CD14-positive monocyte (primary cell): ENCODE data around the gene LDLRAD4. TPM values are rescaled to one million over a fixed set of nuclear protein-coding genes. Genes with fewer than 3 reads are reported as not detected.

ENCODE experiments used
- DNase-seq, 3 donors: peaks; one replicate each; pipeline ENCODE4 v3.0.0-alpha.2; 2011 to 2022
- H2AFZ ChIP-seq: 2 replicates; pipeline ENCODE4 v1.6.0; 2012; ENCODE audit warnings: mild to moderate bottlenecking, low read depth, low read length, inconsistent platforms; ENCODE audit not compliant: insufficient read depth, poor library complexity, severe bottlenecking
- H3K27ac ChIP-seq, 2 donors: 1 replicate in 1 of 2; 2 replicates in 1 of 2; pipeline ENCODE4 v1.5.1; 2012 to 2013; ENCODE audit warnings: low read length in 2 of 2, control low read depth in 1 of 2, inconsistent platforms in 1 of 2, low read depth in 1 of 2, mild to moderate bottlenecking in 1 of 2
- H3K27me3 ChIP-seq, 2 donors: one replicate each; pipeline versions ENCODE4 v1.6.0 to v1.6.1; 2011 to 2013; ENCODE audit warnings: low read length in 2 of 2; ENCODE audit not compliant: control insufficient read depth in 2 of 2, insufficient read depth in 2 of 2
- H3K36me3 ChIP-seq, 2 donors: replicated peaks in 1 of 2; 1 replicate in 1 of 2; 2 replicates in 1 of 2; pipeline versions ENCODE4 v1.5.1 to v1.6.1; 2012 to 2013; ENCODE audit warnings: low read length in 2 of 2, control low read depth in 1 of 2, inconsistent platforms in 1 of 2, mild to moderate bottlenecking in 1 of 2; ENCODE audit not compliant: insufficient read depth in 2 of 2, control insufficient read depth in 1 of 2
- H3K4me1 ChIP-seq, 2 donors: 1 replicate in 1 of 2; 2 replicates in 1 of 2; pipeline versions ENCODE4 v1.5.1 to v1.6.1; 2012 to 2013; ENCODE audit warnings: low read length in 2 of 2, control low read depth in 1 of 2, inconsistent platforms in 1 of 2, mild to moderate bottlenecking in 1 of 2, moderate library complexity in 1 of 2; ENCODE audit not compliant: insufficient read depth in 2 of 2, control insufficient read depth in 1 of 2
- H3K4me2 ChIP-seq: replicated peaks from 2 replicates; pipeline ENCODE3; 2012; ENCODE audit warnings: low read length, moderate library complexity, mild to moderate bottlenecking; ENCODE audit not compliant: poor library complexity, severe bottlenecking; ENCODE audit errors: extremely low read depth
- H3K4me3 ChIP-seq, 3 experiments: fragments of 200-600 bp in 1 of 3; sonication (generic) in 1 of 3; replicated peaks in 1 of 3; 1 replicate in 2 of 3; 2 replicates in 1 of 3; pipeline ENCODE4 v1.5.1; 2011 to 2013; ENCODE audit warnings: low read length in 3 of 3, mild to moderate bottlenecking in 3 of 3, control low read depth in 2 of 3, low read depth in 2 of 3, inconsistent platforms in 1 of 3, moderate library complexity in 1 of 3
- H3K79me2 ChIP-seq: 2 replicates; pipeline ENCODE4 v1.6.0; 2012; ENCODE audit warnings: mild to moderate bottlenecking, control low read depth, inconsistent platforms, low read length, moderate library complexity; ENCODE audit not compliant: insufficient read depth
- H3K9ac ChIP-seq: 2 replicates; pipeline ENCODE4 v1.6.0; 2017; ENCODE audit warnings: low read length, mild to moderate bottlenecking; ENCODE audit not compliant: insufficient read depth, poor library complexity, severe bottlenecking
- H3K9me3 ChIP-seq, 2 donors: replicated peaks in 1 of 2; 1 replicate in 1 of 2; 2 replicates in 1 of 2; pipeline versions ENCODE4 v1.5.1 to v1.6.1; 2012 to 2013; ENCODE audit warnings: low read length in 2 of 2, control low read depth in 1 of 2; ENCODE audit not compliant: control insufficient read depth in 1 of 2, insufficient read depth in 1 of 2
- H4K20me1 ChIP-seq: 2 replicates; pipeline ENCODE4 v1.6.0; 2012; ENCODE audit warnings: mild to moderate bottlenecking, low read length, control low read depth, moderate library complexity; ENCODE audit not compliant: insufficient read depth
- H3K27ac Mint-ChIP-seq, 7 donors: one replicate each; pipeline ENCODE4 v1.8.0; 2020; ENCODE audit warnings: mild to moderate bottlenecking in 7 of 7, mixed read lengths in 7 of 7, moderate library complexity in 6 of 7, inconsistent platforms in 2 of 7
- H3K27me3 Mint-ChIP-seq, 3 donors: one replicate each; pipeline ENCODE4 v1.8.0; 2021 to 2022; ENCODE audit warnings: low read depth in 3 of 3, mild to moderate bottlenecking in 3 of 3, mixed read lengths in 3 of 3, moderate library complexity in 3 of 3, inconsistent platforms in 1 of 3
- H3K36me3 Mint-ChIP-seq, 2 donors: one replicate each; pipeline ENCODE4 v1.8.0; 2020; ENCODE audit warnings: mixed read lengths in 2 of 2, inconsistent platforms in 1 of 2, mild to moderate bottlenecking in 1 of 2
- H3K4me1 Mint-ChIP-seq: one replicate; pipeline ENCODE4 v1.8.0; 2020; ENCODE audit warnings: mild to moderate bottlenecking, mixed read lengths
- H3K4me3 Mint-ChIP-seq, 2 donors: one replicate each; pipeline ENCODE4 v1.8.0; 2020; ENCODE audit warnings: mild to moderate bottlenecking in 2 of 2, mixed read lengths in 2 of 2, moderate library complexity in 1 of 2
- H3K9me3 Mint-ChIP-seq, 7 donors: one replicate each; pipeline ENCODE4 v1.8.0; 2020 to 2022; ENCODE audit warnings: mixed read lengths in 7 of 7, mild to moderate bottlenecking in 6 of 7, moderate library complexity in 6 of 7, inconsistent platforms in 2 of 7
- WGBS: methylation state at CpG from one replicate; pipeline ENCODE4 v1.1.5; 2013; ENCODE audit warnings: missing lambda C conversion rate; ENCODE audit not compliant: insufficient coverage; 5-methylcytosine and 5-hydroxymethylcytosine counted together
- intact Hi-C, 2 donors: fragments of 100-400 bp; cut with micrococcal nuclease; formaldehyde crosslinking; loops; one replicate each; pipeline versions ENCODE4 v1.15.0 to v1.15.1; 2023
- polyA plus RNA-seq, 3 donors: library from polyadenylated mRNA; depleted of rRNA in 1 of 3; unstranded in 2 of 3; stranded (reverse) in 1 of 3; fragments of 300-500 nt in 2 of 3; fragments of >200 nt in 1 of 3; fragmentation: Illumina TruSeq in 2 of 3; gene quantifications; 1 replicate in 2 of 3; 2 replicates in 1 of 3; pipeline ENCODE4 v1.2.3, GENCODE V29; 2012 to 2021
- TF ChIP-seq, protein P1 (sequence below): fragments of 200-600 bp; IDR thresholded peaks from one replicate; pipeline ENCODE4 v1.8.0; 2022; ENCODE audit warnings: antibody characterized with exemption, mild to moderate bottlenecking

Gene LDLRAD4
- polyA plus RNA-seq, 3 donors: 13.5 to 15.4 (median 13.8) TPM

DNA sequence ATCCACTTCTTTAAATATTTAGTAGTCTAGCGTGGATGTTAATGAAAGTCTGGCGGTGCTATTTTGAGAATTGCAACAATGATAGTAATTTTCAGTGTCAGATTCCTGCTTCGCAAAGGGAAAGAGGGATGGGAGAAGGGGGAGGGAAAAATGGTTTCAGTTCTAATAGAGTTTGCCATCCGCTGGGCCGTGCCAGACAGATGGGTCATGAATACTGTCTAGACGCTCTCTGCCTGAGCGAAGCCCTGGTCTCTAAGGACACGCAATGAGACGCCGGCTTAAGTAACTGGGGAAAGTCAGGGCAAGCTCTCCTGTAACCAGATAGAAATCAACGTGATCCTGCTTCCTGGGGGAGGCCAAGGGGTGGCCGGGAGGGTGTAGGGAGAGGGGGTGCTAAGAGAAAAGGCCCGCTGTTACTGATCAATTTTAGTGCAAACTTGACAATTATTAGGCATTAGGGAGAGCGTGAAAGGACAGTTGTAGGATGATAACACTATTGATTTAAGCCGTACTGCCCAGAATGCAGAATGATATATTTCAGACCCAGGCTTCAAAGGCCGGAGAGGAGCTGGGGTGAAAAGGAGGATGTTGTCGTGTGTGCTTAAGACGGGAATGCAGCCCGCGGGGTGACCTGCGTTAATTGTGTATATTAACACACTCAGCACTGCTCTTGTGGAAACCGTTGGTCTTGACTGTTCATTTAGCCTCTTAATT lies 229.2 kb downstream of the LDLRAD4 start:
- H3K36me3 ChIP-seq: no peaks in the 10 kb centered on the region
- Mint-ChIP-seq H3K4me1 (peaks cover 26% of the 10 kb centered on the region), H3K27me3 (peaks cover 0 to 5% (median 4%) of the 10 kb centered on the region in 3 donors), H3K36me3 (no peaks in the 10 kb centered on the region), H3K27ac (peak overlapping the region in 1 of 7 donors; percentile 7), H3K9me3 (no peaks in the 10 kb centered on the region), H3K4me3 (no peak overlapping the region)
- peaks cover 24% of the 10 kb centered on the region for H4K20me1 ChIP-seq
- H3K9me3 ChIP-seq: no peaks in the 10 kb centered on the region
- H2AFZ ChIP-seq: no peak overlapping the region
- no peak overlapping the region for H3K27ac ChIP-seq
- no peaks in the 10 kb centered on the region for H3K79me2 ChIP-seq
- H3K4me2 ChIP-seq: no peak overlapping the region
- H3K4me3 ChIP-seq: no peak overlapping the region
- 96% methylated on average over 13 of the region's 22 CpGs for WGBS
- H3K4me1 ChIP-seq: peaks cover 25 to 26% of the 10 kb centered on the region in 2 donors
- H3K9ac ChIP-seq: no peak overlapping the region
- H3K27me3 ChIP-seq: no peaks in the 10 kb centered on the region
- no peak for DNase-seq
- TF ChIP-seq, protein P1, sequence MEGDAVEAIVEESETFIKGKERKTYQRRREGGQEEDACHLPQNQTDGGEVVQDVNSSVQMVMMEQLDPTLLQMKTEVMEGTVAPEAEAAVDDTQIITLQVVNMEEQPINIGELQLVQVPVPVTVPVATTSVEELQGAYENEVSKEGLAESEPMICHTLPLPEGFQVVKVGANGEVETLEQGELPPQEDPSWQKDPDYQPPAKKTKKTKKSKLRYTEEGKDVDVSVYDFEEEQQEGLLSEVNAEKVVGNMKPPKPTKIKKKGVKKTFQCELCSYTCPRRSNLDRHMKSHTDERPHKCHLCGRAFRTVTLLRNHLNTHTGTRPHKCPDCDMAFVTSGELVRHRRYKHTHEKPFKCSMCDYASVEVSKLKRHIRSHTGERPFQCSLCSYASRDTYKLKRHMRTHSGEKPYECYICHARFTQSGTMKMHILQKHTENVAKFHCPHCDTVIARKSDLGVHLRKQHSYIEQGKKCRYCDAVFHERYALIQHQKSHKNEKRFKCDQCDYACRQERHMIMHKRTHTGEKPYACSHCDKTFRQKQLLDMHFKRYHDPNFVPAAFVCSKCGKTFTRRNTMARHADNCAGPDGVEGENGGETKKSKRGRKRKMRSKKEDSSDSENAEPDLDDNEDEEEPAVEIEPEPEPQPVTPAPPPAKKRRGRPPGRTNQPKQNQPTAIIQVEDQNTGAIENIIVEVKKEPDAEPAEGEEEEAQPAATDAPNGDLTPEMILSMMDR: no peak
- intact Hi-C loops: no loop called here

DNA sequence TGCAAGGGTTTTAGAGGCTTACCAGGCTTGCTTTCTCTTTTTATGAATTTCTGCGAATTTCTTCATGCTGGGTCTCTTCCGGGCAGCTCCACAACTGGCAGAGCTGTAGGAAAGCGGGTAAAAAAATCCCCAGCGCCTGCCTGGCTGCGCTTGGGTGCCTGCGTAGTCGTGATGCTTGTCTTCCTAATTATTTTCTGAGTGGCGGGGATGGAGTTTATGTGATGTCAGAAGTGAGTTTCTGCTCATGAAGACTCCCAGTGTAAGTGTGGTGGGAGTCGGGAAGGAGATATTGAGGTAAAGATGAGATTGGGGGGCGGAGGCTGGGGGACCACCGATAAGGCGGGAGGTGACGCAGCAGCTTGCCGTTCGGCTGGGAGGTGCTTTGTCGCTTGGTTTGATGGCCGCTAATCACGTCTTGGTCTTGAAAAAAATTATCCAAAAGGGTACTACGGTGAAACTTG lies 229.8 kb downstream of the LDLRAD4 start:
- 87% methylated on average over 19 of the region's 19 CpGs for WGBS
- Mint-ChIP-seq H3K4me3 (no peak overlapping the region), H3K27ac (peak overlapping the region in 2 of 7 donors; percentile 7 to 57), H3K4me1 (peaks cover 30% of the 10 kb centered on the region), H3K36me3 (no peaks in the 10 kb centered on the region), H3K9me3 (no peaks in the 10 kb centered on the region), H3K27me3 (peaks cover 0 to 4% (median 4%) of the 10 kb centered on the region in 3 donors)
- H3K27ac ChIP-seq: no peak overlapping the region
- H3K79me2 ChIP-seq: no peaks in the 10 kb centered on the region
- no peak overlapping the region for H2AFZ ChIP-seq
- no peak overlapping the region for H3K4me2 ChIP-seq
- H3K4me1 ChIP-seq: peaks cover 27 to 30% of the 10 kb centered on the region in 2 donors
- DNase-seq: no peak
- intact Hi-C loops: no loop called here
- TF ChIP-seq, protein P1: no peak
- peaks cover 29% of the 10 kb centered on the region for H4K20me1 ChIP-seq
- no peak overlapping the region for H3K9ac ChIP-seq
- H3K4me3 ChIP-seq: no peak overlapping the region
- H3K36me3 ChIP-seq: no peaks in the 10 kb centered on the region
- H3K9me3 ChIP-seq: no peaks in the 10 kb centered on the region
- H3K27me3 ChIP-seq: no peaks in the 10 kb centered on the region
